ENCODE measurements around the gene ST6GALNAC3.

ST6GALNAC3 gene

DNA sequence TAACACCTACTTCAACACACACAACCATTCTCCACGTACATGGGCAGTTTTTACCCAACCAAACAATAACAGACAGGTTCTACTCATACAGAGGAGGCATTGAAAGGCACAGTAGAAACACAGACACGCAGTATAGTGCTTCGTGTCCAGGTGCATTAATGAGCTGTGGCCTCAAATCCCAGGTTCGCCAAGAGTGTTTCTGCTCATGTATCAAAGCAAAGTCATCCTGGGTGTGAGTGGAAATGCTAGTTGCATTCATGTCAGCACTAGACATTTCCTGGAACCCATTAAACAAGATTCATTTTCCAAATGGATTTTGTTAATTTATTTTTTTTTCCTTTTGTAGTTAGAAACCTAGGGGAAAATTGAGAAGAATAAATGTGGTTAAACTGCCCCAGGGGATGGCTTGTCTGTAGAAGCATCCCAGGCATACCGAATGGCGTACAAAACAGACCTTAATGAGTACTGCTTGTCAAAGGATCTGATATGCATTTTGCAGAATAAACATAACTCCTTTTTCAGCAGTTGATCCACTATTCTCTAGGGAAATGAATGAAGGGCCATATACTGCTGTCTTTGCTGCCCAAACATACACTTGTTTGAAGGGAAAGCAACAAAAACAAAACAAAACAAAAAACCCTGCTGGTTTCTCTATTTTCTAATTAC, 494.2 kb downstream of the ST6GALNAC3 start:
- POLR2A ChIA-PET = no interaction called here
- TF ChIP-seq, protein P1, sequence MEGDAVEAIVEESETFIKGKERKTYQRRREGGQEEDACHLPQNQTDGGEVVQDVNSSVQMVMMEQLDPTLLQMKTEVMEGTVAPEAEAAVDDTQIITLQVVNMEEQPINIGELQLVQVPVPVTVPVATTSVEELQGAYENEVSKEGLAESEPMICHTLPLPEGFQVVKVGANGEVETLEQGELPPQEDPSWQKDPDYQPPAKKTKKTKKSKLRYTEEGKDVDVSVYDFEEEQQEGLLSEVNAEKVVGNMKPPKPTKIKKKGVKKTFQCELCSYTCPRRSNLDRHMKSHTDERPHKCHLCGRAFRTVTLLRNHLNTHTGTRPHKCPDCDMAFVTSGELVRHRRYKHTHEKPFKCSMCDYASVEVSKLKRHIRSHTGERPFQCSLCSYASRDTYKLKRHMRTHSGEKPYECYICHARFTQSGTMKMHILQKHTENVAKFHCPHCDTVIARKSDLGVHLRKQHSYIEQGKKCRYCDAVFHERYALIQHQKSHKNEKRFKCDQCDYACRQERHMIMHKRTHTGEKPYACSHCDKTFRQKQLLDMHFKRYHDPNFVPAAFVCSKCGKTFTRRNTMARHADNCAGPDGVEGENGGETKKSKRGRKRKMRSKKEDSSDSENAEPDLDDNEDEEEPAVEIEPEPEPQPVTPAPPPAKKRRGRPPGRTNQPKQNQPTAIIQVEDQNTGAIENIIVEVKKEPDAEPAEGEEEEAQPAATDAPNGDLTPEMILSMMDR (IDR thresholded peaks at IDR 0.05; ENCODE audit: insufficient read depth, low read length, missing control alignments) = no peak
- DNase-seq (ENCODE audit: low read depth, low spot score) = no peak
- H3K4me3 ChIP-seq (ENCODE audit: low read depth, low read length) = no peak overlapping the region
- CTCF ChIA-PET = no interaction called here

- DNase-seq (ENCODE audit: low read depth, low spot score) = no peak
- H3K4me3 ChIP-seq (ENCODE audit: low read depth, low read length) = no peak overlapping the region
- TF ChIP-seq, protein P1 (IDR thresholded peaks at IDR 0.05; ENCODE audit: insufficient read depth, low read length, missing control alignments) = no peak
- ChIA-PET CTCF (no interaction called here), POLR2A (no interaction called here)
These were observed 496.7 kb downstream of the ST6GALNAC3 start for GRCh38 chr1:76571248-76571647.

DNA sequence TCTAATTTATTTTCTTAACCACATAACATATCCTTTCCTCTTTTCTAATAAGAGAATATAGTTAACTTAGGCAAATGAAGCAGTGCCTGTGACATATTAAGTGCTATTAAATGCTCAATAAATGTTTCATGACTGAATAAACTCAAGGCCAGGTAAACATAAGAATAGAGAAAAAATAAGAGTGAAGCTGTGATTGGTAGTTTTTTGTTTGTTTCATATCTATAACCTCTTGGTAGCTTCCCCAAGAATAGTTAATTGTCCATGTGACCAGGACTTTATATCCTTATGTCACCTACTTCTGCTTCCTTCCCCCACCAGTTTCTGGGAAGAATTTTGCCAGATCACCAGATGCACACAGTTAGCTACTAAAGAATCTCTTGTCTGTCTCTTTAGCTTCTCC, 497.7 kb downstream of the ST6GALNAC3 start:
- H3K4me3 ChIP-seq (ENCODE audit: low read depth, low read length) = no peak overlapping the region
- CTCF ChIA-PET = no interaction called here
- TF ChIP-seq, protein P1 (IDR thresholded peaks at IDR 0.05; ENCODE audit: insufficient read depth, low read length, missing control alignments) = no peak
- no peak for DNase-seq (ENCODE audit: low read depth, low spot score)
- POLR2A ChIA-PET = interaction anchor here (0.6 kb wide), 1 partner anchor 1110 kb away, joined by 3 read pairs; the partner anchor contains the start of gene ZZZ3

DNA sequence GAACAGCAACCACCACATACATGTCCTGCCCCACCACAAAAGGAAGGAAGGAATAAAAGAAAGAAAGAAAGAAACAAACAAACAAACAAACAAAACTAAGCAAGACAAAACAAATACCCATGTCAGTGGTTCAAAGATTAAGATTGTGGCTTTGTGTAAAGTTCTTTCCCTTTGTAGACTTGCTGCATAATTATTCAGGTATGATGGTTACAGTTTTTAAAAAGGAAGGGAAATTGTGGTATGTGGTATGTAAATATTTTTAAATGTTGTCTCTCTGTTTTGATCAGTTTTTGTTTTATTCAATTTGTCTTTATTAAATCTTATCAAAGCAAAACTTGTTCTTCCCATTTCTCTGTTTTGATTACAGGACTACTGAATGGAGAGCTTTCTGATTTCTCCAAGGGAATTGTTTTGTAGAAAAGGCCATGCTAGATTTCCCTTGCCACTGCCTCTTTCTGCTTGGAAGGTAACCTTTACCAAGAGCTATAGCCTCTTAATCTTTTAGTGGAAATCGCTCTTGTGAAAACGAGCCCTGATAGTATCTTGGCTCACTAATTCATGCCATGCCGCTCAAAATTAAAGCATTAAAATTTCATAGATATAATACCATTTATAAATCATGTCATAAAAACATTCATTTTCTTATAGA, 502.5 kb downstream of the ST6GALNAC3 start:
- DNase-seq (ENCODE audit: low read depth, low spot score) = no peak
- CTCF ChIA-PET = no interaction called here
- POLR2A ChIA-PET = no interaction called here
- H3K4me3 ChIP-seq (ENCODE audit: low read depth, low read length) = no peak overlapping the region
- TF ChIP-seq, protein P1 (IDR thresholded peaks at IDR 0.05; ENCODE audit: insufficient read depth, low read length, missing control alignments) = no peak

DNA sequence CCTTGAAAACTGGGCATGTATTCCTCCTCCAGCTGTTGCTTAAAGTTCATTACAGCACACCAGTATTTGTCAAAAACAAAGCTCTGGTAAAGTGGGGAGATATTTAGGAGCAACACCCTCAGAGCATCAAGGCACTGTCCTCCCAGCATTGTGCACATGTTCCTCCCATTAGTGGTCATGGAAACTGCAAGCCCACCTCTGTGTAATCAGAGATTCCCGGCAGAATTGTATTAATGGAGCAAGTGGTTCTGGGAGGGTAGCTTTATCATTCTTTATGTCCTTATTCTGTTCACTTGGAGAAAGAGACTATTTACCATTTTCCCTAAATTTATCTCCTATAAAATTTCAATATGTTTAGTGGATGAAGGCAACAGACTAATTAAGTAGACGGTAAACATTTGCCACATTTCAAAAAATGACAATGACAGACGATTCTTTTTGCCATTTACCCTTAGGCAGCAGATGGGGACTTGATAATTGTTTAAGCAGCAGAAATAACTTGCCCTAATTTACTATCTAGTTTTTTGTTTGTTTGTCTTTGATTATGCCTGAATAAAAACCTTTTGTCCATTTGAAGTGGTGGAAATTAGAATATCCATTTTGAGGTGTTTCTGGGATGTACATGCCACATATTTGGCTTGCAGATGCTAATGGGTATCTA, 503.1 kb downstream of the ST6GALNAC3 start:
- POLR2A ChIA-PET = no interaction called here
- no peak overlapping the region for H3K4me3 ChIP-seq (ENCODE audit: low read depth, low read length)
- CTCF ChIA-PET = no interaction called here
- TF ChIP-seq, protein P1 (IDR thresholded peaks at IDR 0.05; ENCODE audit: insufficient read depth, low read length, missing control alignments) = no peak
- DNase-seq (ENCODE audit: low read depth, low spot score) = no peak

- no peak for DNase-seq (ENCODE audit: low read depth, low spot score)
- ChIA-PET CTCF (no interaction called here), POLR2A (no interaction called here)
- TF ChIP-seq, protein P1 (IDR thresholded peaks at IDR 0.05; ENCODE audit: insufficient read depth, low read length, missing control alignments) = no peak
- no peak overlapping the region for H3K4me3 ChIP-seq (ENCODE audit: low read depth, low read length)
These were observed 505.7 kb downstream of the ST6GALNAC3 start for GRCh38 chr1:76580206-76580605.

All from AG04449 (cell line).